ENCODE measurements around the gene TMEM128.

GRCh38 chr4:4228356-4228668 is 19.7 kb downstream of the TMEM128 start:
- TF ChIP-seq CTCF (IDR thresholded peaks at IDR 0.05; ENCODE audit: poor library complexity) (no peak), EZH2phosphoT487 (IDR thresholded peaks at IDR 0.05; ENCODE audit: low read depth, severe bottlenecking, unreplicated experiment) (no peak)
